GM21367 (cell line): Measurements from ENCODE around the gene BTD.

Experiments used
- ATAC-seq: cut with Tn5 transposase; IDR thresholded peaks from one replicate; pipeline ENCODE4 v1.9.1; 2021; ENCODE audit not compliant: unreplicated experiment

The BTD gene

GRCh38 chr3:15601399-15602145, at the start of gene BTD, which contains the start of gene HACL1:
BTD (plus strand) TSS chr3:15601745; CDS start chr3:15635440, 33,695 bp downstream.
HACL1 (minus strand) TSS chr3:15601569; CDS start chr3:15601463, 106 bp downstream.
- ATAC-seq = peak; percentile 93

GRCh38 chr3:15551902-15552301, 49.6 kb upstream of the BTD start:
- ATAC-seq = no peak

- ATAC-seq = no peak
Observed at GRCh38 chr3:15553749-15554148, 47.8 kb upstream of the BTD start.

GRCh38 chr3:15556512-15556911, 45.0 kb upstream of the BTD start:
- peak; percentile 89 for ATAC-seq

GRCh38 chr3:15557511-15557946, 44.0 kb upstream of the BTD start:
- ATAC-seq = peak; percentile 43

GRCh38 chr3:15558581-15558980, 43.0 kb upstream of the BTD start:
- ATAC-seq = no peak

- ATAC-seq = no peak
Observed at GRCh38 chr3:15562560-15562959, 39.0 kb upstream of the BTD start.

- no peak for ATAC-seq
Observed at GRCh38 chr3:15563190-15563589, 38.4 kb upstream of the BTD start.

- no peak for ATAC-seq
Observed at GRCh38 chr3:15572138-15572537, 29.4 kb upstream of the BTD start.

GRCh38 chr3:15575446-15575845, 26.1 kb upstream of the BTD start:
- ATAC-seq = no peak

- no peak for ATAC-seq
Observed at GRCh38 chr3:15576475-15576874, 25.1 kb upstream of the BTD start.

- no peak for ATAC-seq
Observed at GRCh38 chr3:15578289-15578867, 23.2 kb upstream of the BTD start.

- ATAC-seq = no peak
Observed at GRCh38 chr3:15579051-15579450, 22.5 kb upstream of the BTD start.

GRCh38 chr3:15581471-15582394, 19.8 kb upstream of the BTD start:
- no peak for ATAC-seq

GRCh38 chr3:15585111-15585845, 16.3 kb upstream of the BTD start:
- no peak for ATAC-seq

- no peak for ATAC-seq
Observed at GRCh38 chr3:15591242-15591641, 10.3 kb upstream of the BTD start.

GRCh38 chr3:15591928-15592327, 9.6 kb upstream of the BTD start:
- ATAC-seq = no peak

- no peak for ATAC-seq
Observed at GRCh38 chr3:15592968-15593367, 8.6 kb upstream of the BTD start.

GRCh38 chr3:15595955-15596354, 5.6 kb upstream of the BTD start:
- ATAC-seq = no peak

GRCh38 chr3:15601046-15601398, 523 bp upstream of the BTD start:
- ATAC-seq = peak; percentile 7

- ATAC-seq = peak; percentile 12
Observed at GRCh38 chr3:15602146-15602536, 596 bp downstream of the BTD start.
